A549 (cell line): Measurements from ENCODE around the gene IGFBP5. TPM values are rescaled to one million over a fixed set of nuclear protein-coding genes. Genes with fewer than 3 reads are reported as not detected.

Experiments
- ATAC-seq, 2 experiments: fragments of 200-7000 bp in 1 of 2; fragments of >200 bp in 1 of 2; cut with Nextera tagmentation in 1 of 2; cut with Tn5 transposase in 1 of 2; 3 replicates each; pipeline versions ENCODE4 v1.8.0 to v1.9.1; 2018 to 2020; ENCODE audit warnings: mild to moderate bottlenecking in 1 of 2, moderate library complexity in 1 of 2
- CTCF ChIA-PET: fragments of 300-600 bp; sonication (Branson Sonifier 250); formaldehyde crosslinking; extraction: SDS; loops from one replicate; lab custom pipeline; 2021; ENCODE audit warnings: antibody characterized with exemption, inconsistent platforms; lab: Yijun Ruan, JAX
- POLR2A ChIA-PET: fragments of 350-600 bp; formaldehyde crosslinking; extraction: SDS; loops from one replicate; lab custom pipeline; 2021; ENCODE audit warnings: antibody characterized with exemption, inconsistent platforms; lab: Yijun Ruan, JAX
- DNase-seq, 2 experiments: peaks; one replicate each; pipeline versions ENCODE4 v3.0.0 to v3.0.0-alpha.2; 2011 to 2016; ENCODE audit warnings: low read depth in 1 of 2, low spot score in 1 of 2
- FAIRE-seq: peaks from 2 replicates; lab custom pipeline; 2011; peaks lifted over from hg19 to GRCh38; lab: Jason Lieb, UNC
- H3K27ac ChIP-seq, 2 experiments: fragments of >200 bp; sonication (Bioruptor Twin); formaldehyde crosslinking; 3 replicates each; pipeline ENCODE4 v1.5.1; 2016 to 2017
- H3K4me1 ChIP-seq: fragments of >200 bp; sonication (Bioruptor Twin); formaldehyde crosslinking; 3 replicates; pipeline ENCODE4 v1.6.1; 2016
- H3K4me2 ChIP-seq: fragments of >200 bp; sonication (Bioruptor Twin); formaldehyde crosslinking; 3 replicates; pipeline ENCODE4 v1.6.1; 2016
- H3K4me3 ChIP-seq: fragments of >200 bp; sonication (Bioruptor Twin); formaldehyde crosslinking; 3 replicates; pipeline ENCODE4 v1.5.1; 2016
- H3K9me3 ChIP-seq: fragments of >200 bp; sonication (Bioruptor Twin); formaldehyde crosslinking; 3 replicates; pipeline ENCODE4 v1.6.1; 2016
- BHLHE40 ChIP-seq: IDR thresholded peaks from 2 replicates; pipeline ENCODE4 v1.6.1; 2012; ENCODE audit warnings: low read depth, low read length, inconsistent platforms
- CBX2 ChIP-seq: fragments of 200-600 bp; sonication (generic); IDR thresholded peaks from 2 replicates; pipeline ENCODE4 v1.6.1; 2016; ENCODE audit warnings: low read depth, mild to moderate bottlenecking, borderline replicate concordance
- EHF ChIP-seq: fragments of 250-450 bp; sonication (Bioruptor Pico); IDR thresholded peaks from 2 replicates; pipeline ENCODE4 v1.5.0; 2020; ENCODE audit warnings: mild to moderate bottlenecking
- EHMT2 ChIP-seq: fragments of 200-600 bp; sonication (generic); IDR thresholded peaks from 2 replicates; pipeline ENCODE4 v1.6.1; 2016; ENCODE audit warnings: antibody characterized with exemption, low read depth, mild to moderate bottlenecking, moderate library complexity
- HOXA7 ChIP-seq: fragments of 250-450 bp; sonication (Bioruptor Pico); IDR thresholded peaks from 2 replicates; pipeline ENCODE4 v1.5.0; 2020; ENCODE audit warnings: mild to moderate bottlenecking, moderate library complexity
- JUNB ChIP-seq: fragments of >200 bp; sonication (Bioruptor Twin); formaldehyde crosslinking; IDR thresholded peaks from 2 replicates; pipeline ENCODE4 v1.6.1; 2016
- KDM1A ChIP-seq: fragments of 200-600 bp; sonication (generic); IDR thresholded peaks from 2 replicates; pipeline ENCODE4 v1.6.1; 2016; ENCODE audit warnings: low read depth, mild to moderate bottlenecking
- MAFK ChIP-seq: fragments of 450-650 bp; IDR thresholded peaks from 2 replicates; pipeline ENCODE4 v1.6.1; 2014; ENCODE audit not compliant: partially characterized antibody
- NFE2L2 ChIP-seq: fragments of 150-350 bp; conservative IDR thresholded peaks from 2 replicates; pipeline ENCODE4 v1.6.1; 2014; ENCODE audit warnings: low read length
- POLR2AphosphoS2 ChIP-seq: conservative IDR thresholded peaks from 2 replicates; pipeline ENCODE4 v1.6.1; 2012; ENCODE audit warnings: low read length, improper control_type of control experiment, inconsistent platforms
- RAD21 ChIP-seq, 2 experiments: fragments of >200 bp in 1 of 2; sonication (Bioruptor Twin) in 1 of 2; formaldehyde crosslinking in 1 of 2; IDR thresholded peaks in 1 of 2; conservative IDR thresholded peaks in 1 of 2; 2 replicates in 1 of 2; 3 replicates in 1 of 2; pipeline ENCODE4 v1.6.1; 2012 to 2018; ENCODE audit warnings: inconsistent platforms in 1 of 2
- RARB ChIP-seq: fragments of 250-450 bp; sonication (Bioruptor Pico); IDR thresholded peaks from 2 replicates; pipeline ENCODE4 v1.8.0; 2021; ENCODE audit warnings: mild to moderate bottlenecking, moderate library complexity
- RCOR1 ChIP-seq: fragments of 150-350 bp; IDR thresholded peaks from 2 replicates; pipeline ENCODE4 v1.6.1; 2014; ENCODE audit warnings: antibody characterized with exemption, low read length, low read depth
- RNF2 ChIP-seq: fragments of 200-600 bp; sonication (generic); IDR thresholded peaks from 2 replicates; pipeline ENCODE4 v1.6.1; 2016; ENCODE audit warnings: low read depth, mild to moderate bottlenecking, antibody characterized with exemption, moderate library complexity, borderline replicate concordance
- SMC3 ChIP-seq: fragments of >200 bp; sonication (Bioruptor Twin); formaldehyde crosslinking; IDR thresholded peaks from 3 replicates; pipeline ENCODE4 v1.6.1; 2018; ENCODE audit warnings: inconsistent platforms
- SREBF2 ChIP-seq: fragments of 450-650 bp; IDR thresholded peaks from 2 replicates; pipeline ENCODE4 v1.6.1; 2014; ENCODE audit warnings: mild to moderate bottlenecking, moderate library complexity
- ZNF302 ChIP-seq: fragments of 250-450 bp; sonication (Bioruptor Pico); IDR thresholded peaks from 2 replicates; pipeline ENCODE4 v1.9.0; 2021; ENCODE audit warnings: inconsistent platforms, mild to moderate bottlenecking, moderate library complexity
- ZSCAN20 ChIP-seq: fragments of 250-450 bp; sonication (Bioruptor Pico); IDR thresholded peaks from 2 replicates; pipeline ENCODE4 v1.8.0; 2022; ENCODE audit warnings: mild to moderate bottlenecking, moderate library complexity
- WGBS: methylation state at CpG from one replicate; pipeline ENCODE4 v1.1.6; 2017; ENCODE audit errors: missing lambda C conversion rate; 5-methylcytosine and 5-hydroxymethylcytosine counted together
- polyA plus RNA-seq, 4 experiments: library from polyadenylated mRNA; depleted of rRNA in 3 of 4; stranded (reverse); fragments of >200 nt; fragmentation: RNase III in 1 of 4; extraction: RNeasy Plus Mini Kit Qiagen cat#74134 plus additional on column Dnase treatment in 1 of 4; gene quantifications; 2 replicates in 3 of 4; 3 replicates in 1 of 4; pipeline ENCODE4 v1.2.3, GENCODE V29; 2011 to 2017
- TF ChIP-seq, protein P1 (sequence below): fragments of >200 bp; sonication (Bioruptor Twin); formaldehyde crosslinking; IDR thresholded peaks from 2 replicates; pipeline ENCODE4 v1.6.1; 2016
- TF ChIP-seq, protein P2 (sequence below): fragments of >200 bp; sonication (Bioruptor Twin); formaldehyde crosslinking; IDR thresholded peaks from 3 replicates; pipeline ENCODE4 v1.5.1; 2016

The IGFBP5 gene
- polyA plus RNA-seq, 2 of the 4 experiments (the other 2 are of a cell fraction): 0.23 to 0.97 TPM

- ATAC-seq: no peak
- Histone ChIP-seq H3K9me3 (no peaks in the 10 kb centered on the region), H3K4me3 (no peak overlapping the region), H3K4me1 (peaks cover 14% of the 10 kb centered on the region; the same call in 1 of the 3 replicates), H3K4me2 (no peak overlapping the region), H3K27ac (no peak overlapping the region)
- DNase-seq: no peak
- FAIRE-seq: no peak
- TF ChIP-seq RNF2 (no peak), HOXA7 (CRISPR knock-in tag) (no peak), POLR2AphosphoS2 (no peak), MAFK (no peak), ZNF302 (CRISPR knock-in tag) (no peak), KDM1A (no peak), SMC3 (no peak), JUNB (no peak), CBX2 (no peak), NFE2L2 (no peak), BHLHE40 (no peak), SREBF2 (no peak), RARB (CRISPR knock-in tag) (no peak), EHMT2 (no peak), RCOR1 (no peak), ZSCAN20 (CRISPR knock-in tag) (no peak), EHF (CRISPR knock-in tag) (no peak)
- TF ChIP-seq, protein P1, sequence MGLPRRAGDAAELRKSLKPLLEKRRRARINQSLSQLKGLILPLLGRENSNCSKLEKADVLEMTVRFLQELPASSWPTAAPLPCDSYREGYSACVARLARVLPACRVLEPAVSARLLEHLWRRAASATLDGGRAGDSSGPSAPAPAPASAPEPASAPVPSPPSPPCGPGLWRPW: no peak
- CTCF ChIA-PET: interaction anchor here (1.0 to 7.0 kb wide), 3 partner anchors 16 to 128 kb away, joined by 4 to 61 read pairs (median 5); no protein-coding TSS in a partner anchor
- POLR2A ChIA-PET: no interaction called here
- 79% methylated on average over 3 of the region's 3 CpGs for WGBS
Observed at GRCh38 chr2:216648105-216648504, 47.2 kb downstream of the IGFBP5 start.

DNA sequence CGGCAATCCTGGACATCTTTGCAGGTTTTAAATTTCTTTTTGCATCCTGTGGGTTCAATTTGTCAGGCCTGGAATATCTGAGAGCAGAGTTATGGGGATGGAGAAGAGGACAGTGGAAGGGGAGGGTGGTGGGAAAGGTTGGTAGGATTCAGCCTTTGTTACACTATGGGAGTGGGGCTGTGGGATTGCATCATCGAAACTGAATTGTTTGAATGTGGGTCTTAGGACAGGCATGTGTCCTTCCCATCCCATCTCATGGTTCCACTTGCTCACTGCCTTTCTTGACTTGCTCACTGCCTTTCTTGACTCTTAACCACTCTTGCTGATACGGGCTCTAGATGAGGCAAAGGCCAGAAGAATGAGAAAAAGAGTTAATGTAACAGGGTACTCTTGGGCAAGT, 49.2 kb downstream of the IGFBP5 start:
- CTCF ChIA-PET: interaction anchor here (1.2 kb wide), 1 partner anchor 21 kb away, joined by 4 read pairs; no protein-coding TSS in a partner anchor
- POLR2A ChIA-PET: no interaction called here
- DNase-seq (no peak), FAIRE-seq (no peak), ATAC-seq (no peak)
- Histone ChIP-seq H3K4me2 (no peak overlapping the region), H3K27ac (no peak overlapping the region), H3K9me3 (no peaks in the 10 kb centered on the region), H3K4me3 (no peak overlapping the region), H3K4me1 (0 out of 3 replicates have a peak, but pooled peaks cover 5% of the 10 kb centered on the region)
- no peak for TF ChIP-seq JUNB
- TF ChIP-seq, protein P2, sequence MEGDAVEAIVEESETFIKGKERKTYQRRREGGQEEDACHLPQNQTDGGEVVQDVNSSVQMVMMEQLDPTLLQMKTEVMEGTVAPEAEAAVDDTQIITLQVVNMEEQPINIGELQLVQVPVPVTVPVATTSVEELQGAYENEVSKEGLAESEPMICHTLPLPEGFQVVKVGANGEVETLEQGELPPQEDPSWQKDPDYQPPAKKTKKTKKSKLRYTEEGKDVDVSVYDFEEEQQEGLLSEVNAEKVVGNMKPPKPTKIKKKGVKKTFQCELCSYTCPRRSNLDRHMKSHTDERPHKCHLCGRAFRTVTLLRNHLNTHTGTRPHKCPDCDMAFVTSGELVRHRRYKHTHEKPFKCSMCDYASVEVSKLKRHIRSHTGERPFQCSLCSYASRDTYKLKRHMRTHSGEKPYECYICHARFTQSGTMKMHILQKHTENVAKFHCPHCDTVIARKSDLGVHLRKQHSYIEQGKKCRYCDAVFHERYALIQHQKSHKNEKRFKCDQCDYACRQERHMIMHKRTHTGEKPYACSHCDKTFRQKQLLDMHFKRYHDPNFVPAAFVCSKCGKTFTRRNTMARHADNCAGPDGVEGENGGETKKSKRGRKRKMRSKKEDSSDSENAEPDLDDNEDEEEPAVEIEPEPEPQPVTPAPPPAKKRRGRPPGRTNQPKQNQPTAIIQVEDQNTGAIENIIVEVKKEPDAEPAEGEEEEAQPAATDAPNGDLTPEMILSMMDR: no peak
- 81% methylated on average over 3 of the region's 3 CpGs for WGBS

DNA sequence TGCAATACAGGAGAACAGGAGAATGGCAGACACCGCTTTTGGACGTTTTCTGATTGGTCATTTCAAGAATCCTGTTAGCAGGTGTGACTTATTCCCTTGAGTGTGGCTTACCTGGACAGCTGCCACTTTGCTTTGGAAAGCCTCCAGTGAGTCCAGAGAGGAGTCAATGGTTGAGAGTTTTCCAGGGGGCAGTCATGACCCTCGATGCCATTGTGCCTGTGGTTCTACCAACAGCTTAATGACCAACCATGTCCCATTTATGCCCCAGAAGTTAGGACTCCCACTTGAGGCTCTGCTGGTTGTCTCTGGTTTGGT, 49.8 kb downstream of the IGFBP5 start:
- no peak overlapping the region for H3K4me2 ChIP-seq
- WGBS: 64% methylated on average over 3 of the region's 3 CpGs
- POLR2A ChIA-PET: no interaction called here
- no peak overlapping the region for H3K4me3 ChIP-seq
- TF ChIP-seq RAD21 (conservative IDR thresholded peaks at IDR 0.05 in 1 of 2, IDR thresholded peaks at IDR 0.05 in 1 of 2) (no peak), RCOR1 (no peak), ZSCAN20 (CRISPR knock-in tag) (no peak), POLR2AphosphoS2 (no peak)
- TF ChIP-seq, protein P2: no peak
- TF ChIP-seq, all 56 proteins: peak for 0
- ATAC-seq (no peak), FAIRE-seq (no peak), DNase-seq (no peak)
- CTCF ChIA-PET: interaction anchor here (1.2 kb wide), 1 partner anchor 21 kb away, joined by 4 read pairs; no protein-coding TSS in a partner anchor
- no peaks in the 10 kb centered on the region for H3K9me3 ChIP-seq
- H3K4me1 ChIP-seq: 0 out of 3 replicates have a peak, but pooled peaks cover 5% of the 10 kb centered on the region
- H3K27ac ChIP-seq: no peak overlapping the region
